K562 (cell line): ENCODE measurements around the gene RUNDC1. TPM values are rescaled to one million over a fixed set of nuclear protein-coding genes. Genes with fewer than 3 reads are reported as not detected.

ENCODE experiments used
- GTF2A2 ChIP-seq: IDR thresholded peaks from 2 replicates; pipeline ENCODE4 v1.6.1; 2016; ENCODE audit warnings: mild to moderate bottlenecking, missing genetic modification characterization, missing compliant biosample characterization
- HDAC2 ChIP-seq: fragments of 450-650 bp; IDR thresholded peaks from 2 replicates; pipeline ENCODE4 v1.6.1; 2016; ENCODE audit warnings: mild to moderate bottlenecking
- HMGXB4 ChIP-seq: sonication (generic); formaldehyde crosslinking; IDR thresholded peaks from 2 replicates; pipeline ENCODE4 v1.8.1; 2023; ENCODE audit warnings: mild to moderate bottlenecking, missing genetic modification reagents
- IRF9 ChIP-seq: fragments of 450-650 bp; IDR thresholded peaks from 2 replicates; pipeline ENCODE4 v1.6.1; 2016; ENCODE audit warnings: missing biosample characterization, missing genetic modification characterization
- NKRF ChIP-seq: fragments of 450-650 bp; IDR thresholded peaks from 2 replicates; pipeline ENCODE4 v1.6.1; 2016; ENCODE audit warnings: borderline replicate concordance
- PHTF2 ChIP-seq: fragments of 250-450 bp; sonication (Bioruptor Pico); IDR thresholded peaks from 2 replicates; pipeline ENCODE4 v1.5.0; 2021; ENCODE audit warnings: mild to moderate bottlenecking
- RAD51 ChIP-seq: fragments of 450-650 bp; IDR thresholded peaks from 2 replicates; pipeline ENCODE4 v1.7.1; 2016; ENCODE audit warnings: low read depth, mild to moderate bottlenecking, borderline replicate concordance
- RB1 ChIP-seq: fragments of 450-650 bp; IDR thresholded peaks from 2 replicates; pipeline ENCODE4 v1.6.1; 2017; ENCODE audit warnings: low read depth, mild to moderate bottlenecking
- SIN3B ChIP-seq: fragments of 450-650 bp; IDR thresholded peaks from 2 replicates; pipeline ENCODE4 v1.6.1; 2017; ENCODE audit warnings: low read depth, mild to moderate bottlenecking, moderate library complexity
- ZBTB40 ChIP-seq, 2 experiments: fragments of 450-650 bp in 1 of 2; sonication (generic) in 1 of 2; formaldehyde crosslinking in 1 of 2; IDR thresholded peaks; 2 replicates each; pipeline versions ENCODE4 v1.7.1 to v1.9.0; 2016 to 2022; ENCODE audit warnings: inconsistent platforms in 1 of 2, mild to moderate bottlenecking in 1 of 2, missing genetic modification reagents in 1 of 2
- ZNF280A ChIP-seq: fragments of 450-650 bp; IDR thresholded peaks from 2 replicates; pipeline ENCODE4 v1.6.1; 2018; ENCODE audit warnings: mild to moderate bottlenecking, low read depth; ENCODE audit not compliant: partially characterized antibody
- polyA plus RNA-seq, 8 experiments: library from polyadenylated mRNA; depleted of rRNA in 4 of 8; stranded (reverse) in 5 of 8; unstranded in 3 of 8; fragments of >200 nt; fragmentation: Nextera tagmentation in 2 of 8; fragmentation: Illumina TruSeq in 1 of 8; extraction: Ambion mirVana in 2 of 8; extraction: Trizol in 1 of 8; gene quantifications; 2 replicates each; pipeline versions ENCODE4 v1.2.1 to v1.2.3, GENCODE V29; 2011 to 2014; ENCODE audit warnings: inconsistent platforms in 1 of 8, missing spikeins in 1 of 8
- total RNA-seq, 7 experiments: library from RNA; depleted of rRNA in 6 of 7; stranded (reverse); fragments of >200 nt in 6 of 7; fragmentation: Illumina TruSeq in 2 of 7; extraction: Trizol in 2 of 7; gene quantifications; 2 replicates each; pipeline versions ENCODE4 v1.2.1 to v1.2.3, GENCODE V29; 2011 to 2021; ENCODE audit warnings: low replicate concordance in 1 of 7

RUNDC1 gene
- total and polyA plus RNA-seq, 9 of the 15 experiments (the other 6 are each of a cell fraction or from before 2014, with no cell fraction given) = 3.4 to 12.6 (median 9.4) TPM

GRCh38 chr17:42980766-42981397 lies 517 bp downstream of the RUNDC1 start (continued):
- peak; percentile 85 for TF ChIP-seq NKRF
- no peak for TF ChIP-seq ZNF280A
- TF ChIP-seq ZBTB40 (IDR thresholded peaks at IDR 0.05) = peak; percentile 58
- no peak for TF ChIP-seq ZBTB40 (CRISPR knock-in tag; IDR thresholded peaks at IDR 0.05)
- peak; percentile 56; the same call in 1 of the 2 replicates for TF ChIP-seq RB1
- TF ChIP-seq GTF2A2 (tag) = no peak
- peak; percentile 58; the same call in 1 of the 2 replicates for TF ChIP-seq HDAC2
- no peak for TF ChIP-seq RAD51
- no peak for TF ChIP-seq IRF9 (tag)
- no peak for TF ChIP-seq PHTF2
- TF ChIP-seq HMGXB4 (CRISPR knock-in tag) = peak; percentile 85
- no peak for TF ChIP-seq SIN3B
